SKM-1 (cell line): ENCODE results near the gene AKR1B15.
A peak's percentile ranks its signal among the peaks of the same experiment; 100 is the strongest.
"Not testable (repeated sequence)": the region's sequence is repeated elsewhere in the genome, so short reads cannot be mapped to it uniquely, and the experiment has no call there.

ENCODE experiments used
- DNase-seq: peaks from one replicate; lab custom pipeline; 2025; ENCODE audit not compliant: unreplicated experiment; lab: John Stamatoyannopoulos, UW

The AKR1B15 gene

GRCh38 chr7:134558370-134558769 lies 9.5 kb downstream of the AKR1B15 start:
- DNase-seq, result no peak

GRCh38 chr7:134561616-134562015 lies 12.7 kb downstream of the AKR1B15 start:
- DNase-seq, result not testable (repeated sequence)

DNA sequence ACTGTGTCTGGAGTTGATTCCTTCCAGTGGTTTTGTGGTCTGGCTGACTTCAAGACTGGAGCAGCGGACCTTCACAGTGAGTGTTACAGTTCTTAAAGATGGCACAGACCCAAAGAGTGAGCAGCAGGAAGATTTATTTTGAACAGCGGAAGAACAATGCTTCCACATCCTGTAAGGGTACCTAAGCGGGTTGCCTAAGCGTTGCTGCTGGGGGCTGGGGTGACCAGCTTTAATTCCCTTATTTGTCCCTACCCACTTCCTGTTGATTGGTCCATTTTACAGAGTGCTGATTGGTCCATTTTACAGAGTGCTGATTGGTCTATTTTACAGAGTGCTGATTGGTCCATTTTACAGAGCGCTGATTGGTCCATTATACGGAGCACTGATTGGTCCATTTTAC lies 13.2 kb downstream of the AKR1B15 start:
- no peak for DNase-seq

- DNase-seq, result not testable (repeated sequence)
These were observed 14.5 kb downstream of the AKR1B15 start for GRCh38 chr7:134563398-134563749.

- no peak for DNase-seq
These were observed 16.8 kb downstream of the AKR1B15 start for GRCh38 chr7:134565643-134566136.

GRCh38 chr7:134567368-134567767 lies 18.5 kb downstream of the AKR1B15 start:
- DNase-seq, result no peak

DNA sequence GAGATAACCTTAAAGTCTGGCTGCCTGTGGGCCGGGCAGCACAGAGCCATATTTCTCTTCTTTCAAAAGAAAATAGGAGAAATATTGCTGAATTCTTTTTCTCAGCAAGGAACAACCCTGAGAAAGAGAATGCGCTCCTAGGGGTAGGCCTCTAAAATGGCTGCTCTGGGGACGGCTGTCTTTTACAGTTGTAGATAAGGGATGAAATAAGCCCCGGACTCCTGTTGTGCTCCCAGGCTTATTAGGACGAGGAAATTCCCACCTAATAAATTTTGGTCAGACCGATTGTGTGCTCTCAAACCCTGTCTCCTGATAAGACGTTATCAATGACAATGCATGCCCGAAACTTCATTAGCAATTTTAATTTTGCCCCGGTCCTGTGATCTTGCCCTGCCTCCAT lies 21.1 kb downstream of the AKR1B15 start:
- not testable (repeated sequence) for DNase-seq

DNA sequence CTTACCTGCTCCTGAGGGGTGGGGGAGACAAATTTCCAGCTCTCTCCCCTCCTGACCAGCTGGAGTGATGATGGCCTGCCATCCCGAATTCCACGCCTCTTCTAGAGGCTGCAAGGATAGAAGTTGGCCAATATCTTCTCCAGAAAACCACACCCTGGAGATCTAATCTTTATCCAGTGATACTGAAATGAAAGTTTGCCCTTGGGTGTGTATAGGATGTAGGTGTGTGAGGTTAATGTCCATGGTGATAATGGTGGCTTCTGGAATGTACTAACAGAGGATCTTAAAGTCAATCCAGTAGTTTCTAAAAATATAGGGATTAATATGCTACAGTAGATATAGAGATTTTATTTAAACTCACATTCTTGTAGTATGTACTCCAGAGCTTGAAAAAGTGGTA lies 22.2 kb downstream of the AKR1B15 start:
- no peak for DNase-seq

DNA sequence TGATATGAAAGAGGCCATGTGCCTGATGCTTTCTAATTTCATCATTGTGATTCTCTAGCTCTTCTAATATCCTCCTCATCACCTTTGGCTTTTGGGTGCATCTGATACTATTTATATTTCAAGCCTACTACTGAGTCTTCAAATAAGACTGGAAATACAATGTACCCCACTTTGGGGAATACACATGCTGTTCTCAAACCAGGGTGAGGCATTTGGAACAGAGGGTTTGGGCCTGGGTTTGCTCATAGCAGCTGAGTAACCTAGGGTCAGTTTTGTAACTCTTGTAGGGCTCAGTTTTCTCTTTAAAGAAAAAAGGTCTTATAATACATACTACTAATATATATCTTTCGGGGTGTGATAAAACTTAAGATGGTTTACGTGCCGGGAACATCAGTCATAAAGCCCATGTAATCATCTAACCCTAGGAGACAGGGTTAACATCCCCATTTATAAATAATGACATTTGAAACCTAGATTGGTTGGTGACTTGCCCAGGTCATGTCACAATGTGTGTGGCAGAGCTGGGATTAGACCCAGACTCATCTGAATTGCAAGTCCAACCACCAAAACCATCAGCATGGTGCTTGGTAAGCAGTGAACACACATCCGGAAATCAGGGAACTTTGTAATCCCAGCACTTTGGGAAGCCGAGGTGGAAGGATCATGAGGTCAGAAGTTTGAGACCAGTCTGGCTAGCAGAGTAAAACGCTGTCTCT lies 23.0 kb downstream of the AKR1B15 start:
- no peak for DNase-seq

DNA sequence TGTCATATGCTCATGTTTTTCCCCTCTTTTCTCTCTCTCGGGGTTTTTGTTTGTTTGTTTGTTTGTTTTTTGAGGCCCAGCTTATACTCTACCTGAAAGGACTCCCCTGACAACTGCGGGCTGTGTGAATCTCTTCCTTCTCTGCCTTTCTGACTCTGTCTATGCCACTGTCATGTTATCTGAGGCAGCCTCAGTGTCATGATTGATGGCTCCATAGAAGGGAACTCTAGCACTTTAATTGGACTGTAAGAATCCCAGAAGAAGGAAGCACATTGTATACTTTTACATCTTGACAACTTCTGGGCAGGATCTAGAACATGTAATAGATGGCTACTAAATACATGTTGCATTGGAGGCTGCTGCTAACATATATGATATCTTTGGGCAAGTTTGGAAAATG lies 25.4 kb downstream of the AKR1B15 start:
- no peak for DNase-seq

GRCh38 chr7:134584290-134584689 lies 35.4 kb downstream of the AKR1B15 start:
- no peak for DNase-seq

GRCh38 chr7:134585897-134586296 lies 37.0 kb downstream of the AKR1B15 start:
- no peak for DNase-seq

GRCh38 chr7:134587750-134588149 lies 38.8 kb downstream of the AKR1B15 start:
- DNase-seq, result no peak

GRCh38 chr7:134589491-134589941 lies 40.6 kb downstream of the AKR1B15 start:
- no peak for DNase-seq

DNA sequence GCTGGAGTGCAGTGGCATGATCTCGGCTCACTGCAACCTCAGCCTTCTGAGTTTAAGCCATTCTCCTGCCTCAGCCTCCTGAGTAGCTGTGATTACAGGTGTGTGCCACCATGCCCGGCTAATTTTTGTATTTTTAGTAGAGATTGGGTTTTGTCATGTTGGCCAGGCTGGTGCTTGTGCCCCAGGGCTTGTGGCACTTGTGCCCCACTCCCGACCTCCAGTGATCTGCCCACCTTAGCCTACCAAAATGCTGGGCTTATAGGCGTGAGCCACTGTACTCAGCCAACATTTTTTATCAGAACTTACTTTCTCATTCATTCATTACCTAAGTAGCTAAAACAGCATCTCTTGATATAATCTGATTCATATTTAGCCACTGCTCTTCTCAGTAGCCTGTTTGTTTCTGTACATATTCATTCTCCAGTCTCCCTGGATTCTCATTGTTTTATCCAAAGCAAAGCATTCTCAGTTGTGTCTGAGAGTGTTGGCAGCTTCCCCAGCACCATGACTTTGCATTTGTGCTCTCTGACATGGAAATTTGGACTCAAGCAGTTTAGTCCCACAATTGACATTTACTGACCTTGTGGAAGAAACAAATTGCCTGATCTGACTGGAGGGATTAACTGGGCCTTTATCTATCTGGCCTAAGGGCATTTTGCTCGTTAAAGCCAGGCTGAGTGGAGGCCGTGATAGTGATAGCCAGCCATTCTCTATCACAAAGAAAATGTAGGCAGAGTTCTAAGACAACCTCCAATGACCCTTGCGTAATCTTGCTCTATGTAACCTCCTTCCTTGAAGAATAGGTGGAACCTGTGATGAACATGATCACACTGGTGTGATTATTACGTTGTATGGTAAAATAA lies 44.9 kb downstream of the AKR1B15 start:
- no peak for DNase-seq

DNA sequence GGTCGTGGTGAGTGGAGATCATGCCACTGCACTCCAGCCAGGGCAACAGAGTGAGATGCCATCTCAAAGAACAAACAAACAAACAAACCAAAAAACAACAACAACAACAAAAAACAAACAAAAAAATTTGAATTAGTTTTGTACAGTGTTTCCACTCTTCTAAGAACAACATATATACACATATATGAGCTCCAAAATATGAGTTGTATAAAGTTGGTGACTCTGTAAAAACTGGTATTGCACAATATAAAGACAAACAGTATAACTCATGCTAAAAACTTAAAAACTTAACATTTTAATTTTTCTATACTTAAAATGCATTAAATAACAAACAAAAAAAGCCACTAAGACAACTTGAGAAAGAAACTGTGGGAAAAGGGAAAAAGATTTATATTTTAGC lies 46.0 kb downstream of the AKR1B15 start:
- DNase-seq, result no peak

GRCh38 chr7:134599371-134599770 lies 50.5 kb downstream of the AKR1B15 start:
- DNase-seq, result no peak

- no peak for DNase-seq
These were observed 52.5 kb downstream of the AKR1B15 start for GRCh38 chr7:134601459-134601858.

DNA sequence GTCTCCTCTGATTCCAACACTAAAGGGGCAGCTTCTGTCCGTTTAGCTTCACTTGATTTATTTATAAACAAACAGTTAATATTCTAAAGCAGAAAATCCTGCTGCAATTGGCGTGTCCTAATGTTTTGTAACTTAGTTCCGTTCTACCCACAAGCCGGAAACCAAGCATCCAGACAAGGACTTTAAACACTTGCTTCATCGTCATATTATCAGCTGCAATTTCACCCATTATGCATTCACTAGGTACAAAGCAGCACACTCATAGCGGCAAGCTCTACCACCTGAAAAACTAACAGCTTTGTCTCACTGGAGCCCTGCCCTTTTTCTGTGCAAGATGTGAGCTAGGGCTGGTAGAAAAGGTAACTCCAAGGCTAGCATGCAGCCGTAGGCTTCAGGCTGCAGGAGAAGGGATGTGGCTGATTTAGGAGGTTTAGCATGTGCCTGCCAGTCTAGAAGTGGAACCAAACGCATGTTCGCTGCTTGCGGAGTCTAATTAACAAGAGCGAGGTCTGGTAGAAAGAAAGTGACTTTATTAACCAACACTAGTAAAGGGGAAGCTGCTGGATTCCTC lies 54.1 kb downstream of the AKR1B15 start:
- DNase-seq, result peak; percentile 68

GRCh38 chr7:134605978-134606923 lies 57.3 kb downstream of the AKR1B15 start:
- DNase-seq, result peak; percentile 28
